Endodermal cell (in vitro differentiated cells): ENCODE measurements around the gene LEMD3. TPM values are rescaled to one million over a fixed set of nuclear protein-coding genes. Genes with fewer than 3 reads are reported as not detected.
A peak's percentile ranks its signal among the peaks of the same experiment; 100 is the strongest.

Experiments
- DNase-seq: peaks from one replicate; pipeline ENCODE4 v3.0.0-alpha.2; 2017
- H3K27ac ChIP-seq: 2 replicates; pipeline ENCODE4 v1.5.1; 2013; ENCODE audit warnings: mild to moderate bottlenecking, low read depth, low read length, moderate library complexity
- H3K27me3 ChIP-seq: 2 replicates; pipeline ENCODE4 v1.6.1; 2013; ENCODE audit warnings: mild to moderate bottlenecking, low read length, moderate library complexity; ENCODE audit not compliant: insufficient read depth, control insufficient read depth, poor library complexity, severe bottlenecking
- H3K36me3 ChIP-seq: 2 replicates; pipeline ENCODE4 v1.7.0; 2013; ENCODE audit warnings: mild to moderate bottlenecking, low read length, moderate library complexity; ENCODE audit not compliant: control insufficient read depth, insufficient read depth
- H3K4me1 ChIP-seq: one replicate; pipeline ENCODE4 v1.7.0; 2013; ENCODE audit warnings: low read length; ENCODE audit not compliant: control insufficient read depth, insufficient read depth
- H3K4me3 ChIP-seq: 2 replicates; pipeline ENCODE4 v1.5.1; 2013; ENCODE audit warnings: mild to moderate bottlenecking, low read length, moderate library complexity
- H3K9ac ChIP-seq: 2 replicates; pipeline ENCODE4 v1.6.1; 2013; ENCODE audit warnings: mild to moderate bottlenecking, low read length, moderate library complexity; ENCODE audit not compliant: poor library complexity, severe bottlenecking; ENCODE audit errors: extremely low read depth
- H3K9me3 ChIP-seq: 2 replicates; pipeline ENCODE4 v1.6.1; 2013; ENCODE audit warnings: mild to moderate bottlenecking, low read length, moderate library complexity; ENCODE audit not compliant: control insufficient read depth
- H3K27ac Mint-ChIP-seq: 2 replicates; pipeline ENCODE4 v1.8.0; 2020; ENCODE audit warnings: mixed read lengths
- H3K27me3 Mint-ChIP-seq: 2 replicates; pipeline ENCODE4 v1.8.0; 2021; ENCODE audit warnings: mild to moderate bottlenecking, mixed read lengths; ENCODE audit not compliant: insufficient read depth
- H3K36me3 Mint-ChIP-seq: 2 replicates; pipeline ENCODE4 v1.8.0; 2020; ENCODE audit warnings: low read depth, mixed read lengths
- H3K4me1 Mint-ChIP-seq: 2 replicates; pipeline ENCODE4 v1.8.0; 2020; ENCODE audit warnings: mixed read lengths
- H3K4me3 Mint-ChIP-seq: 2 replicates; pipeline ENCODE4 v1.8.0; 2020; ENCODE audit warnings: mild to moderate bottlenecking, moderate library complexity, mixed read lengths
- H3K9me3 Mint-ChIP-seq: 2 replicates; pipeline ENCODE4 v1.8.0; 2020; ENCODE audit warnings: mild to moderate bottlenecking, mixed read lengths
- WGBS, 2 experiments: methylation state at CpG; one replicate each; pipeline versions ENCODE4 v1.1.5 to v1.1.7; 2013; ENCODE audit warnings: missing lambda C conversion rate in 2 of 2, mixed read lengths in 1 of 2; ENCODE audit not compliant: insufficient coverage in 1 of 2, insufficient read length in 1 of 2; 5-methylcytosine and 5-hydroxymethylcytosine counted together
- total RNA-seq, 2 donors: library from RNA; stranded (reverse); fragmentation: NEBNext Ultra II Directional in 1 of 2; extraction: Animal tissue kit (Norgen Biotek cat#: 25700) in 1 of 2; gene quantifications; 2 replicates in 1 of 2; 3 replicates in 1 of 2; pipeline ENCODE4 v1.2.1, GENCODE V29; 2021
- TF ChIP-seq, protein P1 (sequence below): fragments of 200-600 bp; sonication (generic); conservative IDR thresholded peaks from 2 replicates; pipeline ENCODE4 v1.5.0; 2021; ENCODE audit warnings: antibody characterized with exemption, mild to moderate bottlenecking

LEMD3 gene
- total RNA-seq, 2 donors from 2014 or later: 35.8 to 37.3 TPM

DNA sequence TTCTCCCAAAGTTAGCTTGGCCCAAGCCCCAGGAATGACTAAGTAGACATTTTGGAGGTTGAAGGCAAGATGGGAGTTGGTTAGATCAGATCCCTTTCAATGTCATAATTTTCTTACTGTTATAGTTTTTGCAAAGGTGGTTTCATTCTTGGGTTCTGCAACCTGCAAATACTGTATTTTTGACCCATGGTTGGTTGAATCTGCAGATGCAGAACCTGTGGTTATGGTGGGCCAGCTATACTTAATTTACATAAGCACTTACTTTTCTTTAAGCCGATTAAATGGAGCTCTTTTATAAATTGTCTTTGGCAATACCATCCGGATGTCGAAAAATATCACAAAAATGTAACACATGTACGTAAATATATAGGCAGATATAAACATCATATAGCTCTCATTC lies 25.6 kb downstream of the LEMD3 start:
- Histone ChIP-seq H3K4me3 (no peak overlapping the region), H3K9ac (no peak overlapping the region), H3K27ac (no peak overlapping the region), H3K4me1 (no peaks in the 10 kb centered on the region), H3K27me3 (no peaks in the 10 kb centered on the region), H3K36me3 (peaks cover 50% of the 10 kb centered on the region), H3K9me3 (peaks cover 19% of the 10 kb centered on the region)
- H3K9me3 Mint-ChIP-seq: peaks cover 18% of the 10 kb centered on the region
- peaks cover 12% of the 10 kb centered on the region for H3K4me1 Mint-ChIP-seq
- no peak overlapping the region for H3K4me3 Mint-ChIP-seq
- DNase-seq: no peak
- H3K27me3 Mint-ChIP-seq: no peaks in the 10 kb centered on the region
- WGBS, 2 experiments: 90 to 97% methylated on average over 4 of the region's 4 CpGs
- peaks cover 48% of the 10 kb centered on the region for H3K36me3 Mint-ChIP-seq
- no peak overlapping the region for H3K27ac Mint-ChIP-seq
- TF ChIP-seq, protein P1, sequence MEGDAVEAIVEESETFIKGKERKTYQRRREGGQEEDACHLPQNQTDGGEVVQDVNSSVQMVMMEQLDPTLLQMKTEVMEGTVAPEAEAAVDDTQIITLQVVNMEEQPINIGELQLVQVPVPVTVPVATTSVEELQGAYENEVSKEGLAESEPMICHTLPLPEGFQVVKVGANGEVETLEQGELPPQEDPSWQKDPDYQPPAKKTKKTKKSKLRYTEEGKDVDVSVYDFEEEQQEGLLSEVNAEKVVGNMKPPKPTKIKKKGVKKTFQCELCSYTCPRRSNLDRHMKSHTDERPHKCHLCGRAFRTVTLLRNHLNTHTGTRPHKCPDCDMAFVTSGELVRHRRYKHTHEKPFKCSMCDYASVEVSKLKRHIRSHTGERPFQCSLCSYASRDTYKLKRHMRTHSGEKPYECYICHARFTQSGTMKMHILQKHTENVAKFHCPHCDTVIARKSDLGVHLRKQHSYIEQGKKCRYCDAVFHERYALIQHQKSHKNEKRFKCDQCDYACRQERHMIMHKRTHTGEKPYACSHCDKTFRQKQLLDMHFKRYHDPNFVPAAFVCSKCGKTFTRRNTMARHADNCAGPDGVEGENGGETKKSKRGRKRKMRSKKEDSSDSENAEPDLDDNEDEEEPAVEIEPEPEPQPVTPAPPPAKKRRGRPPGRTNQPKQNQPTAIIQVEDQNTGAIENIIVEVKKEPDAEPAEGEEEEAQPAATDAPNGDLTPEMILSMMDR: no peak

DNA sequence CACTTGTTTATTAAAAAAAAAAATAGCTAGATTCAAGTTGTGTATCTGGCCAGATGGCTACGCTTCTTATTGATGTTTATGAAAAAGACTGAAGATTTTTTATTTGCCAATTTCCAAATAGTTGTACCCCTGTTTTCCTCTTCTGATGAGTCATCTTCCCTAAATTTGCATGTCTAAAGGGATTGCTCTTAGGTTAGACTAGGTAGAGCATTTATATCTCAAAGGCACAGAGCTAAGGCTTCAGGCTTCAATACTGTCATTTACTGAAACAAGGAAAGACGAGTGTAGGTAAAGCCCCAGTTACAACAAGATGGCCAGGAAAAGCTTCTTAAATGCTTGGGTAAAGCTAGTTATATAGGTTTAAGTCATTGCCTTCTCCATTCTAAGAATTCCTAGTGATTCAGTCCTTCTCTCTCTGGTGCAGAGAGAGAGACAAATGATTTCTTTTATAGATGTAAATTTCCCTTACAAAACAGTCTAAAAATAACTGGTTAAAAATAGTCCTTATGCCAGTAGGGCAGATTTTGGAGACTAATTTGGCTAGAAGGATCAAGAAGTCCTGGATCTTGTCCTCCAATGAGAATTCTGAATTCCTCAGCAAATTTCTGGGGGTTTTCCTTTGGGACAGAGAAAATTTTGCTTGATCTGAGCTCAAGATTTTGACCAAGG lies 26.1 kb downstream of the LEMD3 start:
- no peak overlapping the region for H3K4me3 ChIP-seq
- H3K9me3 ChIP-seq: peaks cover 19% of the 10 kb centered on the region
- WGBS, 2 experiments: 81 to 83% methylated on average over 1 to 2 of the region's 2 CpGs
- no peak overlapping the region for H3K9ac ChIP-seq
- H3K27ac ChIP-seq: no peak overlapping the region
- H3K4me3 Mint-ChIP-seq: no peak overlapping the region
- peaks cover 49% of the 10 kb centered on the region for H3K36me3 Mint-ChIP-seq
- peaks cover 13% of the 10 kb centered on the region for H3K4me1 Mint-ChIP-seq
- H3K36me3 ChIP-seq: peaks cover 45% of the 10 kb centered on the region
- H3K27me3 ChIP-seq: no peaks in the 10 kb centered on the region
- no peak for DNase-seq
- H3K27ac Mint-ChIP-seq: no peak overlapping the region
- no peaks in the 10 kb centered on the region for H3K27me3 Mint-ChIP-seq
- TF ChIP-seq, protein P1: no peak
- H3K9me3 Mint-ChIP-seq: peaks cover 18% of the 10 kb centered on the region
- H3K4me1 ChIP-seq: no peaks in the 10 kb centered on the region

DNA sequence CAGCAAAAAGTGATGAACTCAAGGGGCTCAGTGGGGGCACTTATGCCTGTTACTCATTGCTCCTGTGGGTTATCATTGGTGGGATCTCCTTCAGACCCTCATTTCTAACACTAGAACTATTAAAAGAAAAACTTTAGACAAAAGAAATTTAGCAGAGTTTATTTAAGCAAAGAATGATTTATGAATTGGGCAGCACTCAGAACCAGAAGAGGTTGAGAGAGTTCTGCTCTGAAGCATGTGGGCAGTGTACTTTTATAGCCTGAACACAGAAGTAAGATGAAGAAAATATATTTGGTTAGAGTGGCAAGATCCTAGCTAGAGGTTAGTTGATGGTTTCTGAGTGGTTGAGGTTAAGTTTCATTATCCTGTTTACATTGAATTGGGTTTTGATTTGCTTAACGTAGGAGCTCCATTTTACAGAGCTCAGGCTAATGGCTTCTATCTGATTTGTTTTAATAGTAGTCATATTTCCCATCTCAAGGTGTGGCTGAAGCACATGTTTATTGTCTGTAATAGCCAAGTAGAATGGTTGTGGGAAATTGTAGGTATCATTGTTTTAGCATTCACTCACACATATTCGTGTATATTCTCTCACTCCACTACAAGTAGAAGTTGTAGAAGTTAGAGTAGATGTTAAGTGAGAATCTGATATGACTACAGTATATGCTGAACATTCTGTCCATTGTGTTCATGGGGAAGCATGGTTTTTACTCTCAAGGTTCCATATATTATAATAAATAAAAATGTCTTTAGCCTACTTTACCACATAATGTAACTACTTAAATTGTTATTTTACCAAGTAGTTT lies 27.6 kb downstream of the LEMD3 start:
- peaks cover 48% of the 10 kb centered on the region for H3K36me3 Mint-ChIP-seq
- no peaks in the 10 kb centered on the region for H3K27me3 ChIP-seq
- no peak overlapping the region for H3K4me3 Mint-ChIP-seq
- TF ChIP-seq, protein P1: no peak
- peaks cover 31% of the 10 kb centered on the region for H3K36me3 ChIP-seq
- DNase-seq: no peak
- H3K4me3 ChIP-seq: peak overlapping the region; percentile 30
- no peak overlapping the region for H3K27ac ChIP-seq
- H3K27ac Mint-ChIP-seq: no peak overlapping the region
- H3K27me3 Mint-ChIP-seq: no peaks in the 10 kb centered on the region
- H3K9ac ChIP-seq: no peak overlapping the region
- H3K4me1 Mint-ChIP-seq: peaks cover 18% of the 10 kb centered on the region
- WGBS, 2 experiments: 88 to 100% methylated on average over 1 of the region's 2 CpGs
- H3K4me1 ChIP-seq: no peaks in the 10 kb centered on the region
- peaks cover 18% of the 10 kb centered on the region for H3K9me3 Mint-ChIP-seq
- H3K9me3 ChIP-seq: peaks cover 19% of the 10 kb centered on the region
